Glomerular visceral epithelial cell (primary cell): ENCODE measurements around the gene FAM217A.

ENCODE experiments used
- DNase-seq: peaks from one replicate; pipeline ENCODE4 v3.0.0-alpha.2; 2016; ENCODE audit errors: extremely low spot score

Gene FAM217A

DNA sequence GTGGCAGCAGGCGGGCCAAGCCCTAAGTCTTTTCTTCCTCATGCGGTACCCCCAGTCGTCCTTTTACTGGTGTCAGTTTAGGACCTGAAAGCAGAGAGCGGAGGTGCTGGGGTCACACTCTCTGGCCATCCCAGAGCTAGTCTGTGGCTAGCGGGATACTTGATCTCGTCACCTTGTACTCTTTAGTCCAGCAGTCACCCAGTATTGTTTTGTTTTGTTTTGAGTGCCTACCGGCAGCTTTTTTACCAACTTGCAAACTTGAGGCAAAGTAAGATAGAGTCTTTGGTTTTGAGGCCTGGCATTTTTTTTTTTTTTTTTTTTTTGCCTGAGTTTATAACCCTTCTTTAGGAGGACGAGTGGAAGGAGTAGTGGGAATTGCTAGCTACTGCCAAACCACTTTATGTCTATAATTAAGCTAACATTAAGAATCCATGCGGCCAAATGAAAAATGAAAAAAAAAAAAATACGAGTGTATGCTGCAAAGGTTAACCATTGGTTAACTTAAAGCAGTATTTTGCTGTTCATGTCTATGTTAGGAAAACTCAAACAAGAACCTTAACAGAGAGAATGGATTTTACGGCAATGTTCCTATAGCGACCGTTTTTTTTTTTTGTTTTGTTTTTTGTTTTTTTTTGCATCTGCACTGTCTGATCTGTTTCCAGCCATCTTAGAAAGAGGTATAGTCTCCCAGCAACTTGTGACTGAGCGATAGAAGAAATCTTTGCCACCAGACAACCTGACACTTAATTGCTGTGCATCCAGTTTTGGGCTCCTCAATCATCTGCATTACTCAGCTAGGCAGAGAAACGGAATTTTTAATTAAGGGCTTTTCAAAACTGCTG is 56.9 kb downstream of the FAM217A start:
- peak; percentile 33 for DNase-seq

DNA sequence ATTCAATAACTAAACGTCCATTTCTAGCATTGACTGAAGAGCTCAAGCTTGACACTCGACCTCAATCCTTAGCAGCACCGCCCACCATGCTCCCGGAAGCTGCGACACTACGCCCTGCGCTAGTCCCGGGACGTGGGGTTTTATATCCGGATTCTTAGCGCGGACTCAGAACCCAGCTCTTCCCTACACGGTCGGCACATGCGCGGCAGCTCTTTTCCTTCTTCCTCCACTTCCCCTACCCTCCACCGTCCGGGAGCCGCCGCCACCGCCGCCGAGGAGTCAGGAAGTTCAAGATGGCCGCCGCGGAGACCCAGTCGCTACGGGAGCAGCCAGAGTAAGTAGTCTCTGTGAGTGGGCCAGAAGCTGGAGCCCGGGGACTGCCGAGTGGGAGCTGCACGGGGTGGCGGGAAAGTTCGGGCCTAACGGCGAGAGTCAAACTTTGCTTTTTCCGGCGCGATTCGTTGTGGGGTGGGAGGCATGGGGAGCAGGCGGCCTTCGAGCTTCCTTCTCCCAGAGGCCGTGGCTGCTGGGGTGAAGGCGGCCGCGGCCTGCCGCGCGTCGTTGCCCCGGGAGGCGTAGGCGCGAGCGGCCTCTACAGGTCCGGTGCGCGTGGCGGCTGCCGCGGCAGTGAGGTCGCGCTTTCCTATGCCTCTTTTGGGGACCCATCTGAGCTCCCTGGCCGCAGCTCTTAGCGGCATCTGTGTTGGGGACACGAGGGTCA is 57.6 kb downstream of the FAM217A start:
- DNase-seq = peak; percentile 98

DNA sequence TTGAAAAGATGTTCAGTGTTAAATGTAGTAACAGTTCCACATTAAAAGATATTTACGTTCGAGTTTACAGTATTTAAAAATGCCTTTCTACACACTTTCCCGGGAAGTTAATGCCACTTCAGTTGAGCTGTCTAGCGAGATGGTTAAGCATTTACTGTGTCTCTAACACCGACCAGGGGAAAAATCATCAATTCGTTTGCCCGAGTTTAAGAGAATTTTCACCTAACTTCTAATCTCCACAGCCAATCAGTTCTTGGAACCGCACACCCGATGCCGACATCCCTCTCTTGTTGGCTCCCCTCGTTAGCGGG is 58.2 kb downstream of the FAM217A start:
- DNase-seq = no peak

DNA sequence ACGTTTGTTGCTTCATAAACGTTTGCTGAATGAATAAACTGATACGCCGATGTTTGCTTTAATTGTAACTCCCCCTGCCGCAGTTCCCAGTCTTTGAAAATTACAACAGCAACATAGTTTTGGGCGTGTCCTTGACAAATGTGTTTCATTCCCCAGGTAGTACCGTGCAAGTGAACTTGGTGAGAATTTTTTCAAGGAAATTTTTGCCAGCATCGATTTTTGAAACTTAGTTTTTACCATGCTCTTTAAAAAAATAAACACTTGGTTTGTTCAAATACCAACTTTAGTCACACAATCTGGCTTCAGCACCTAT is 60.1 kb downstream of the FAM217A start:
- DNase-seq = no peak
